Body of pancreas (tissue), 4 donors: Measurements from ENCODE around the gene HOXD3. TPM values are rescaled to one million over a fixed set of nuclear protein-coding genes. Genes with fewer than 3 reads are reported as not detected.

ENCODE experiments used
- ATAC-seq: fragments of 150-250 bp; one replicate; pipeline ENCODE4 v1.9.1; 2016
- DNase-seq, 4 donors: peaks; one replicate each; pipeline ENCODE4 v3.0.0-alpha.2; 2019
- H3K27ac ChIP-seq, 4 donors: fragments of 200-600 bp; sonication (generic); 1 replicate in 3 of 4; 2 replicates in 1 of 4; pipeline versions ENCODE4 v1.5.1 to v1.6.1; 2016 to 2019; ENCODE audit warnings: mild to moderate bottlenecking in 1 of 4, mixed read lengths in 1 of 4, moderate library complexity in 1 of 4
- H3K27me3 ChIP-seq, 2 donors: fragments of 200-600 bp; sonication (generic); one replicate each; pipeline ENCODE4 v1.6.0; 2016; ENCODE audit warnings: mild to moderate bottlenecking in 1 of 2
- H3K36me3 ChIP-seq, 2 donors: fragments of 200-600 bp; sonication (generic); replicated peaks in 1 of 2; 2 replicates each; pipeline ENCODE4 v1.5.1; 2016; ENCODE audit warnings: low read depth in 2 of 2; ENCODE audit not compliant: insufficient read depth in 1 of 2
- H3K4me1 ChIP-seq: fragments of 200-600 bp; sonication (generic); one replicate; pipeline ENCODE4 v1.6.0; 2016
- H3K4me3 ChIP-seq, 2 donors: fragments of 200-600 bp; sonication (generic); 1 replicate in 1 of 2; 2 replicates in 1 of 2; pipeline ENCODE4 v1.5.1; 2016 to 2019
- H3K9me3 ChIP-seq, 3 donors: fragments of 200-600 bp; sonication (generic); 1 replicate in 2 of 3; 2 replicates in 1 of 3; pipeline ENCODE4 v1.5.1; 2016
- CTCF ChIP-seq, 7 experiments: fragments of 450-650 bp in 4 of 7; fragments of 200-600 bp in 3 of 7; sonication (generic) in 3 of 7; IDR thresholded peaks; one replicate each; pipeline ENCODE4 v1.5.1; 2016 to 2019; ENCODE audit warnings: antibody characterized with exemption in 7 of 7
- POLR2A ChIP-seq, 3 donors: fragments of 450-650 bp; IDR thresholded peaks; one replicate each; pipeline ENCODE4 v1.6.1; 2016; ENCODE audit warnings: antibody characterized with exemption in 3 of 3, mild to moderate bottlenecking in 2 of 3
- WGBS, 2 donors: methylation state at CpG; one replicate each; pipeline ENCODE4 v1.1.5; 2017; 5-methylcytosine and 5-hydroxymethylcytosine counted together
- intact Hi-C: fragments of 100-400 bp; cut with DNase I; formaldehyde crosslinking; loops from one replicate; pipeline ENCODE4 v1.15.1; 2023
- total RNA-seq, 2 donors: library from RNA; depleted of rRNA; stranded (reverse); fragments of >200 nt; gene quantifications; one replicate each; pipeline ENCODE4 v1.1.0, GENCODE V29; 2016

HOXD3 gene
- total RNA-seq, 2 donors from 2014 or later: 0.26 TPM; not detected in 1

DNA sequence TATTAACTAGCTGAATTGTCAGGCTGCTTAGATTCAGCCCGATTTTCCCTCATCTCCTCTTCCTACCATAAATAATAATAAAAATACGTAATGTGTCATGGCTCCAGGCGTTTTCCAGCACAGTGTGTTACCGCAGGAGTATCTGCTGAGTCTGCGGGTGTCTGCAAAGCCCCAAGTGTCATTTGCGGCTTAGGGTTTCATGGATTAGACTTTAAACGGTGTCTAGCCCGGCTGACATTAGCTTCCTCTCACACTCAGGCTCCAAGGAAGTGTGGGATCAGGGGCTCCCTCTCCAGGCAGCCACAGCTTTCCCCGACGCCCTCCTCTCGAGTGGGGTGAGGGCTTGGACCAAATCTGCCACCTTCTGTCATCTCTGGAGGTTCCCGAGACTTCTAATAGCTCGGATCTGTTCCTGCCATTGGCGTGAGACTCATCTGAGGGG lies 17.3 kb downstream of the HOXD3 start:
- Histone ChIP-seq H3K27me3 (peaks cover 0 to 49% of the 10 kb centered on the region in 2 donors), H3K27ac (no peak overlapping the region), H3K36me3 (no peaks in the 10 kb centered on the region), H3K9me3 (no peaks in the 10 kb centered on the region), H3K4me1 (peaks cover 28% of the 10 kb centered on the region), H3K4me3 (no peak overlapping the region)
- no peak for ATAC-seq
- DNase-seq: no peak
- TF ChIP-seq POLR2A (IDR thresholded peaks at IDR 0.05): no peak
- no peak for TF ChIP-seq CTCF (IDR thresholded peaks at IDR 0.05)
- intact Hi-C loops: no loop called here
- 3 to 5% methylated on average over 9 to 14 of the region's 14 CpGs for WGBS, 2 donors

GRCh38 chr2:176174824-176175708 lies 18.0 kb downstream of the HOXD3 start:
- intact Hi-C loops: no loop called here

GRCh38 chr2:176175709-176176607 lies 18.9 kb downstream of the HOXD3 start:
- DNase-seq (no peak), ATAC-seq (no peak)
- 68 to 73% methylated on average over 7 of the region's 7 CpGs for WGBS, 2 donors
- H3K27ac ChIP-seq: no peak overlapping the region
- no peaks in the 10 kb centered on the region for H3K9me3 ChIP-seq
- TF ChIP-seq POLR2A (IDR thresholded peaks at IDR 0.05) (no peak), CTCF (IDR thresholded peaks at IDR 0.05) (no peak)
- intact Hi-C loops: no loop called here
- peaks cover 28% of the 10 kb centered on the region for H3K4me1 ChIP-seq
- no peaks in the 10 kb centered on the region for H3K36me3 ChIP-seq
- H3K4me3 ChIP-seq: no peak overlapping the region
- peaks cover 0 to 45% of the 10 kb centered on the region in 2 donors for H3K27me3 ChIP-seq

More at GRCh38 chr2:176174824-176175708, 18.0 kb downstream of the HOXD3 start:
- no peaks in the 10 kb centered on the region for H3K36me3 ChIP-seq
- H3K27ac ChIP-seq: no peak overlapping the region
- H3K4me1 ChIP-seq: peaks cover 28% of the 10 kb centered on the region
- ATAC-seq (no peak), DNase-seq (no peak)
- no peaks in the 10 kb centered on the region for H3K9me3 ChIP-seq
- peaks cover 0 to 49% of the 10 kb centered on the region in 2 donors for H3K27me3 ChIP-seq
- no peak overlapping the region for H3K4me3 ChIP-seq
- 12 to 15% methylated on average over 17 to 47 of the region's 47 CpGs for WGBS, 2 donors
- TF ChIP-seq POLR2A (IDR thresholded peaks at IDR 0.05): no peak
- TF ChIP-seq CTCF (IDR thresholded peaks at IDR 0.05): no peak

- Histone ChIP-seq H3K4me1 (peaks cover 21% of the 10 kb centered on the region), H3K9me3 (no peaks in the 10 kb centered on the region), H3K36me3 (no peaks in the 10 kb centered on the region), H3K27me3 (peaks cover 0 to 33% of the 10 kb centered on the region in 2 donors), H3K27ac (no peak overlapping the region), H3K4me3 (no peak overlapping the region)
- TF ChIP-seq CTCF (IDR thresholded peaks at IDR 0.05) (no peak), POLR2A (IDR thresholded peaks at IDR 0.05) (no peak)
- ATAC-seq (peak; percentile 19), DNase-seq (no peak)
- 16 to 19% methylated on average over 8 to 12 of the region's 12 CpGs for whole genome bisulfite sequencing, 2 donors
- intact Hi-C loops: no loop called here
These were observed 20.5 kb downstream of the HOXD3 start for GRCh38 chr2:176177580-176178037.
